SK-N-SH (cell line): ENCODE measurements around the gene TMIGD3. TPM values are rescaled to one million over a fixed set of nuclear protein-coding genes. Genes with fewer than 3 reads are reported as not detected.

Source experiments
- CTCF ChIA-PET: fragments of 300-600, 350-600 bp; formaldehyde crosslinking; extraction: SDS; loops from one replicate; lab custom pipeline; 2021; lab: Yijun Ruan, JAX
- POLR2A ChIA-PET: fragments of 350-600 bp; sonication (Branson Sonifier 250); formaldehyde crosslinking; extraction: SDS; loops from one replicate; lab custom pipeline; 2020; ENCODE audit warnings: antibody characterized with exemption, inconsistent platforms; lab: Yijun Ruan, JAX
- DNase-seq: peaks from one replicate; pipeline ENCODE4 v3.0.0; 2012
- H2AFZ ChIP-seq: fragments of 200-600 bp; sonication (generic); 2 replicates; pipeline ENCODE4 v1.8.1; 2016; ENCODE audit warnings: antibody characterized with exemption, mild to moderate bottlenecking, low read depth
- H3F3A ChIP-seq: fragments of 200-600 bp; sonication (generic); replicated peaks from 2 replicates; pipeline ENCODE3; 2016; ENCODE audit warnings: antibody characterized with exemption, mild to moderate bottlenecking; ENCODE audit not compliant: insufficient read depth
- H3K27ac ChIP-seq, 2 experiments: fragments of 200-500 bp in 1 of 2; fragments of 200-600 bp in 1 of 2; sonication (Bioruptor generic) in 1 of 2; sonication (generic), shearing (Covaris generic) in 1 of 2; 2 replicates each; pipeline versions ENCODE4 v1.5.1 to v1.6.1; 2014 to 2016; ENCODE audit warnings: low read depth in 2 of 2, inconsistent platforms in 1 of 2, low read length in 1 of 2, mild to moderate bottlenecking in 1 of 2, mixed read lengths in 1 of 2
- H3K27me3 ChIP-seq: fragments of 200-600 bp; sonication (generic), shearing (Covaris generic); 2 replicates; pipeline ENCODE4 v1.6.1; 2016; ENCODE audit warnings: mixed run types; ENCODE audit not compliant: insufficient read depth
- H3K36me3 ChIP-seq, 2 experiments: fragments of 200-500 bp in 1 of 2; fragments of 200-600 bp in 1 of 2; sonication (Bioruptor generic) in 1 of 2; sonication (generic) in 1 of 2; replicated peaks in 1 of 2; 2 replicates each; pipeline versions ENCODE3 to v1.5.1; 2014 to 2016; ENCODE audit warnings: low read length in 1 of 2, mild to moderate bottlenecking in 1 of 2; ENCODE audit not compliant: insufficient read depth in 2 of 2, control insufficient read depth in 1 of 2
- H3K4me1 ChIP-seq, 2 experiments: fragments of 200-500 bp in 1 of 2; fragments of 200-600 bp in 1 of 2; sonication (Bioruptor generic) in 1 of 2; sonication (generic), shearing (Covaris generic) in 1 of 2; 2 replicates each; pipeline versions ENCODE4 v1.5.1 to v1.6.1; 2014 to 2016; ENCODE audit warnings: low read depth in 1 of 2, low read length in 1 of 2, mixed run types in 1 of 2; ENCODE audit not compliant: insufficient read depth in 2 of 2, control insufficient read depth in 1 of 2
- H3K4me2 ChIP-seq: fragments of 200-600 bp; sonication (generic), shearing (Covaris generic); 2 replicates; pipeline ENCODE4 v1.6.1; 2017; ENCODE audit warnings: mixed run types
- H3K4me3 ChIP-seq, 2 experiments: fragments of 200-500 bp in 1 of 2; fragments of 200-600 bp in 1 of 2; sonication (Bioruptor generic) in 1 of 2; sonication (generic), shearing (Covaris generic) in 1 of 2; 2 replicates each; pipeline versions ENCODE4 v1.5.1 to v1.8.1; 2014 to 2016; ENCODE audit warnings: low read depth in 2 of 2, inconsistent platforms in 1 of 2, low read length in 1 of 2, mild to moderate bottlenecking in 1 of 2, mixed read lengths in 1 of 2, moderate library complexity in 1 of 2
- H3K79me2 ChIP-seq: fragments of 200-600 bp; sonication (generic); 2 replicates; pipeline ENCODE4 v1.8.1; 2017; ENCODE audit warnings: mild to moderate bottlenecking; ENCODE audit not compliant: insufficient read depth
- H3K9ac ChIP-seq: fragments of 200-600 bp; sonication (generic); 2 replicates; pipeline ENCODE4 v1.6.1; 2017; ENCODE audit warnings: mixed run types
- H3K9me2 ChIP-seq: fragments of 200-600 bp; sonication (generic); 2 replicates; pipeline ENCODE4 v1.6.1; 2017; ENCODE audit warnings: mixed run types
- H3K9me3 ChIP-seq: fragments of 200-600 bp; sonication (generic); 2 replicates; pipeline ENCODE4 v1.6.1; 2017; ENCODE audit warnings: mixed run types, mild to moderate bottlenecking, moderate library complexity
- H4K20me1 ChIP-seq: fragments of 200-600 bp; sonication (generic); 2 replicates; pipeline ENCODE4 v1.6.1; 2017; ENCODE audit warnings: mild to moderate bottlenecking, mixed run types; ENCODE audit not compliant: insufficient read depth
- ELF1 ChIP-seq: IDR thresholded peaks from 2 replicates; pipeline ENCODE4 v1.4.0; 2012
- FOSL2 ChIP-seq: IDR thresholded peaks from 2 replicates; pipeline ENCODE4 v1.4.0; 2012; ENCODE audit warnings: low read depth, mild to moderate bottlenecking, moderate library complexity, borderline replicate concordance
- FOXJ3 ChIP-seq: sonication (generic); formaldehyde crosslinking; IDR thresholded peaks from 2 replicates; pipeline ENCODE4 v1.5.1; 2020; ENCODE audit warnings: mild to moderate bottlenecking, missing genetic modification reagents
- FOXM1 ChIP-seq: IDR thresholded peaks from 2 replicates; pipeline ENCODE4 v1.4.0; 2012; ENCODE audit warnings: low read depth, mild to moderate bottlenecking
- IRF3 ChIP-seq: fragments of 150-350 bp; IDR thresholded peaks from 2 replicates; pipeline ENCODE4 v1.6.1; 2016; ENCODE audit warnings: mild to moderate bottlenecking, low read depth, low read length
- JUND ChIP-seq: IDR thresholded peaks from 2 replicates; pipeline ENCODE4 v1.4.0; 2012
- MEF2A ChIP-seq: IDR thresholded peaks from 2 replicates; pipeline ENCODE4 v1.4.0; 2012; ENCODE audit warnings: low read depth, borderline replicate concordance
- MXI1 ChIP-seq: IDR thresholded peaks from 2 replicates; pipeline ENCODE4 v1.6.1; 2012; ENCODE audit warnings: mild to moderate bottlenecking, low read depth, low read length, improper control_type of control experiment
- RXRA ChIP-seq: IDR thresholded peaks from 2 replicates; pipeline ENCODE4 v1.4.0; 2012; ENCODE audit warnings: low read depth, mild to moderate bottlenecking, borderline replicate concordance
- SMC3 ChIP-seq: IDR thresholded peaks from 2 replicates; pipeline ENCODE4 v1.6.1; 2012; ENCODE audit warnings: low read depth, low read length, improper control_type of control experiment
- TAF1 ChIP-seq: IDR thresholded peaks from 2 replicates; pipeline ENCODE4 v1.6.1; 2012; ENCODE audit warnings: low read depth, mild to moderate bottlenecking, low read length, moderate library complexity, borderline replicate concordance
- WGBS: methylation state at CpG from one replicate; pipeline ENCODE4 v1.1.6; 2017; ENCODE audit warnings: low lambda C conversion rate; 5-methylcytosine and 5-hydroxymethylcytosine counted together
- polyA plus RNA-seq, 3 experiments: library from polyadenylated mRNA; depleted of rRNA; stranded (reverse); fragments of >200 nt; gene quantifications; 2 replicates each; pipeline ENCODE4 v1.2.3, GENCODE V29; 2012
- TF ChIP-seq, protein P1 (sequence below): fragments of 200-600 bp; sonication (generic); IDR thresholded peaks from 2 replicates; pipeline ENCODE4 v1.6.1; 2017; ENCODE audit warnings: antibody characterized with exemption, mild to moderate bottlenecking, moderate library complexity

TMIGD3 gene
- polyA plus RNA-seq, 1 of the 3 experiments (the other 2 are of a cell fraction): not detected

- no peaks in the 10 kb centered on the region for H3K27me3 ChIP-seq
- no peak overlapping the region for H3K4me2 ChIP-seq
- H3K79me2 ChIP-seq: no peaks in the 10 kb centered on the region
- TF ChIP-seq TAF1 (no peak), FOXM1 (no peak), ELF1 (no peak), IRF3 (no peak)
- no peaks in the 10 kb centered on the region for H3K9me2 ChIP-seq
- no peak overlapping the region for H3K27ac ChIP-seq
- H2AFZ ChIP-seq: no peak overlapping the region
- ChIA-PET POLR2A (no interaction called here), CTCF (interaction anchor here (0.7 to 0.9 kb wide), 3 partner anchors 28 to 239 kb away, joined by 3 to 4 read pairs (median 3); no protein-coding TSS in a partner anchor)
- H3K9me3 ChIP-seq: no peaks in the 10 kb centered on the region
- no peaks in the 10 kb centered on the region for H3K4me1 ChIP-seq
- no peak for DNase-seq
- no peaks in the 10 kb centered on the region for H4K20me1 ChIP-seq
- no peak overlapping the region for H3K9ac ChIP-seq
- no peak overlapping the region for H3K4me3 ChIP-seq
- H3K36me3 ChIP-seq: peaks cover 0 to 4% of the 10 kb centered on the region in 2 experiments
- H3F3A ChIP-seq: no peaks in the 10 kb centered on the region
Measured at GRCh38 chr1:111476214-111476613, 27.2 kb downstream of the TMIGD3 start.

- Histone ChIP-seq H3F3A (no peaks in the 10 kb centered on the region), H3K4me2 (no peak overlapping the region), H2AFZ (no peak overlapping the region), H3K27me3 (no peaks in the 10 kb centered on the region), H3K4me1 (no peaks in the 10 kb centered on the region), H3K9me3 (no peaks in the 10 kb centered on the region), H4K20me1 (no peaks in the 10 kb centered on the region), H3K79me2 (no peaks in the 10 kb centered on the region), H3K9me2 (no peaks in the 10 kb centered on the region), H3K27ac (no peak overlapping the region), H3K4me3 (no peak overlapping the region), H3K36me3 (peaks cover 0 to 4% of the 10 kb centered on the region in 2 experiments), H3K9ac (no peak overlapping the region)
- POLR2A ChIA-PET: no interaction called here
- CTCF ChIA-PET: interaction anchor here (0.7 to 0.9 kb wide), 3 partner anchors 27 to 239 kb away, joined by 3 to 4 read pairs (median 3); no protein-coding TSS in a partner anchor
- WGBS: 89% methylated on average over 5 of the region's 5 CpGs
- no peak for DNase-seq
- TF ChIP-seq FOXM1: no peak
- no peak for TF ChIP-seq SMC3
- TF ChIP-seq, protein P1, sequence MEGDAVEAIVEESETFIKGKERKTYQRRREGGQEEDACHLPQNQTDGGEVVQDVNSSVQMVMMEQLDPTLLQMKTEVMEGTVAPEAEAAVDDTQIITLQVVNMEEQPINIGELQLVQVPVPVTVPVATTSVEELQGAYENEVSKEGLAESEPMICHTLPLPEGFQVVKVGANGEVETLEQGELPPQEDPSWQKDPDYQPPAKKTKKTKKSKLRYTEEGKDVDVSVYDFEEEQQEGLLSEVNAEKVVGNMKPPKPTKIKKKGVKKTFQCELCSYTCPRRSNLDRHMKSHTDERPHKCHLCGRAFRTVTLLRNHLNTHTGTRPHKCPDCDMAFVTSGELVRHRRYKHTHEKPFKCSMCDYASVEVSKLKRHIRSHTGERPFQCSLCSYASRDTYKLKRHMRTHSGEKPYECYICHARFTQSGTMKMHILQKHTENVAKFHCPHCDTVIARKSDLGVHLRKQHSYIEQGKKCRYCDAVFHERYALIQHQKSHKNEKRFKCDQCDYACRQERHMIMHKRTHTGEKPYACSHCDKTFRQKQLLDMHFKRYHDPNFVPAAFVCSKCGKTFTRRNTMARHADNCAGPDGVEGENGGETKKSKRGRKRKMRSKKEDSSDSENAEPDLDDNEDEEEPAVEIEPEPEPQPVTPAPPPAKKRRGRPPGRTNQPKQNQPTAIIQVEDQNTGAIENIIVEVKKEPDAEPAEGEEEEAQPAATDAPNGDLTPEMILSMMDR: no peak
- TF ChIP-seq TAF1: no peak
- no peak for TF ChIP-seq MXI1
- TF ChIP-seq MEF2A: no peak
- TF ChIP-seq RXRA: no peak
- no peak for TF ChIP-seq JUND
- TF ChIP-seq FOXJ3: no peak
- TF ChIP-seq IRF3: no peak
- TF ChIP-seq FOSL2: no peak
Measured at GRCh38 chr1:111475701-111476100, 27.7 kb downstream of the TMIGD3 start.
